Hepatocyte (in vitro differentiated cells): ENCODE data around the gene OBSCN. TPM values are rescaled to one million over a fixed set of nuclear protein-coding genes. Genes with fewer than 3 reads are reported as not detected.

ENCODE experiments used
- DNase-seq: peaks from one replicate; pipeline ENCODE4 v3.0.0-alpha.2; 2016; ENCODE audit warnings: low spot score
- H2AFZ ChIP-seq: fragments of 200-600 bp; sonication (generic); 2 replicates; pipeline ENCODE4 v1.6.0; 2016; ENCODE audit warnings: antibody characterized with exemption, mild to moderate bottlenecking
- H3K27ac ChIP-seq: fragments of 200-600 bp; sonication (generic); 2 replicates; pipeline ENCODE4 v1.5.1; 2016; ENCODE audit warnings: mild to moderate bottlenecking
- H3K27me3 ChIP-seq: fragments of 200-600 bp; sonication (generic); 2 replicates; pipeline ENCODE4 v1.6.1; 2016
- H3K36me3 ChIP-seq: fragments of 200-600 bp; sonication (generic); replicated peaks from 2 replicates; pipeline ENCODE4 v1.5.1; 2016; ENCODE audit warnings: low read depth; ENCODE audit not compliant: insufficient read depth
- H3K4me1 ChIP-seq: fragments of 200-600 bp; sonication (generic); 2 replicates; pipeline ENCODE4 v1.5.1; 2016; ENCODE audit warnings: mild to moderate bottlenecking, moderate library complexity; ENCODE audit not compliant: insufficient read depth
- H3K4me2 ChIP-seq: fragments of 200-600 bp; sonication (generic); 2 replicates; pipeline ENCODE4 v1.6.0; 2016
- H3K4me3 ChIP-seq: fragments of 200-600 bp; sonication (generic); 2 replicates; pipeline ENCODE4 v1.5.1; 2016; ENCODE audit warnings: mild to moderate bottlenecking
- H3K79me2 ChIP-seq: fragments of 200-600 bp; sonication (generic); 2 replicates; pipeline ENCODE4 v1.6.0; 2017; ENCODE audit warnings: mild to moderate bottlenecking
- H3K9me2 ChIP-seq: fragments of 200-600 bp; sonication (generic); replicated peaks from 2 replicates; pipeline ENCODE4 v1.6.0; 2017; ENCODE audit warnings: mild to moderate bottlenecking; ENCODE audit not compliant: insufficient read depth
- H3K9me3 ChIP-seq: fragments of 200-600 bp; sonication (generic); 2 replicates; pipeline ENCODE4 v1.5.1; 2016; ENCODE audit warnings: low read depth, mild to moderate bottlenecking
- H4K20me1 ChIP-seq: fragments of 200-600 bp; sonication (generic); 2 replicates; pipeline ENCODE4 v1.6.0; 2016; ENCODE audit warnings: mild to moderate bottlenecking; ENCODE audit not compliant: insufficient read depth, poor library complexity, severe bottlenecking
- CTCF ChIP-seq: fragments of 200-600 bp; sonication (generic); IDR thresholded peaks from 2 replicates; pipeline ENCODE4 v1.5.1; 2016; ENCODE audit warnings: antibody characterized with exemption, mild to moderate bottlenecking; ENCODE audit not compliant: poor library complexity
- EZH2 ChIP-seq: fragments of 200-600 bp; sonication (generic); IDR thresholded peaks from 2 replicates; pipeline ENCODE4 v1.6.1; 2016; ENCODE audit warnings: antibody characterized with exemption, mild to moderate bottlenecking, borderline replicate concordance
- EZH2phosphoT487 ChIP-seq: fragments of 200-600 bp; sonication (generic); IDR thresholded peaks from one replicate; pipeline ENCODE4 v1.6.1; 2018; ENCODE audit warnings: antibody characterized with exemption, mild to moderate bottlenecking, low read depth, moderate library complexity; ENCODE audit not compliant: unreplicated experiment, severe bottlenecking
- WGBS: methylation state at CpG from one replicate; pipeline ENCODE4 v1.1.6; 2016; ENCODE audit warnings: low lambda C conversion rate; ENCODE audit errors: missing lambda C conversion rate; 5-methylcytosine and 5-hydroxymethylcytosine counted together
- polyA plus RNA-seq: library from polyadenylated mRNA; unstranded; fragments of >200 nt; fragmentation: Nextera tagmentation; extraction: Ambion mirVana; gene quantifications from 2 replicates; pipeline ENCODE4 v1.2.1, GENCODE V29; 2016
- total RNA-seq: library from RNA; depleted of rRNA; stranded (reverse); fragments of >200 nt; gene quantifications from 2 replicates; pipeline ENCODE4 v1.2.3, GENCODE V29; 2014

OBSCN gene
- total and polyA plus RNA-seq, 2 experiments from 2014 or later, result 15.0 to 22.4 TPM

GRCh38 chr1:228378090-228378872, 170.4 kb downstream of the OBSCN start:
- Histone ChIP-seq H3K9me2 (no peaks in the 10 kb centered on the region), H3K4me2 (peak overlapping the region; percentile 97), H3K9me3 (no peaks in the 10 kb centered on the region), H4K20me1 (no peaks in the 10 kb centered on the region), H3K36me3 (no peaks in the 10 kb centered on the region), H3K4me3 (peak overlapping the region; percentile 47), H3K27me3 (no peaks in the 10 kb centered on the region), H3K27ac (peak overlapping the region; percentile 72), H2AFZ (peak overlapping the region; percentile 83), H3K79me2 (no peaks in the 10 kb centered on the region), H3K4me1 (peaks cover 6% of the 10 kb centered on the region)
- TF ChIP-seq EZH2 (no peak), CTCF (peak; percentile 81), EZH2phosphoT487 (no peak)
- peak; percentile 88 for DNase-seq
- WGBS, result 4% methylated on average over 51 of the region's 73 CpGs

DNA sequence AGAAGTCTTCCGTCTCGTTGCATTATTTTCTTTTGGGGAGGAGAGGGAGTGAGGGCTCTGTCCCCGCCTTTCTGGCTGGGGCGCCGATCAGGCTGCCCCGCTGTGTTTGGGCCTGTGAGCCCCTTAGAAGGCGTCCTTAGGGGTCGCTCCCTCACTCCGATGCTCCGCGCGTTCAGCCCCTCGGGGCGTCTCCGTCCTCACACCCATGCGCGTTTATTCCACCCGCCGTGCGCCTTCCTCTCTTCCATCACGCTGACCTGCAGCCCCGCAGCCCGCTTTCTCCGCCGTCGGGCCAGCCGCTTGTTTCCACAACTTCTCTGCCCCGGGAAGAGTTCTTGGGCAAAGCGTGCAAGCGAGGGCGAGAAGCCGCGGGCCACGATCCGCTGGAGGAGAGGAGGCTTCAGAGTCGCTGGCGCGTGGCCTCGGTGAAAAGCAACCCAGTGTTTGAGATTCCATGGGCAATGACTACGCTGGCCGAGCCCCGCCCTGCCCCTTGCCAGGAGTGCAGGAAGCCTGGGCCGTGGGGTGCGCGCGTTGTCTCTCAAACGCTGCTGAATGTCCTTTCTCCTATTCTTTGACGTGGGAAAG, 171.1 kb downstream of the OBSCN start:
- Histone ChIP-seq H2AFZ (peak overlapping the region; percentile 83), H3K9me2 (no peaks in the 10 kb centered on the region), H3K27me3 (no peaks in the 10 kb centered on the region), H3K36me3 (no peaks in the 10 kb centered on the region), H3K79me2 (no peaks in the 10 kb centered on the region), H3K4me3 (peak overlapping the region; percentile 47), H3K4me1 (peaks cover 6% of the 10 kb centered on the region), H3K27ac (peak overlapping the region; percentile 72), H4K20me1 (no peaks in the 10 kb centered on the region), H3K9me3 (no peaks in the 10 kb centered on the region), H3K4me2 (peak overlapping the region; percentile 97)
- peak; percentile 43 for DNase-seq
- 5% methylated on average over 48 of the region's 48 CpGs for WGBS
- TF ChIP-seq EZH2phosphoT487, result no peak
- TF ChIP-seq CTCF, result no peak

DNA sequence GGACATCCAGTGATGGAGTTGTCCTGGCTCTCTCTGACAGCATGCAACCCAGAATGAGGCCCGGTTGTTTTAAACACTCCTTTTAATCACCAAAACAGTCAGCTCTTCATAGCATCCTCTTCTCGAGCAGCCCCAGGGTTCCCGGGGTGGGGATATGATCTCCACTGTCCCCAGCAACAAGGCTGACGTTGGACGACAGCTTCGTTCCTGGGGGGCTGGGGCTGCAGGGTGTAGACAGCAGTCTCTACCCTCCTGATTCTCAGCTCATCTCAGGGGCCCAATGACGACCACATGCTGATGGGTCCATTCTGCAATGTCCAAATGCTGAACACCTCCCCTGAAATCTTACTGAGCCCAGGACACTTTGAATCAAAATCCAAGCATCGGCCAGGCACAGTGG, 171.8 kb downstream of the OBSCN start:
- H4K20me1 ChIP-seq, result no peaks in the 10 kb centered on the region
- WGBS, result 83% methylated on average over 8 of the region's 8 CpGs
- no peak overlapping the region for H3K4me3 ChIP-seq
- peaks cover 6% of the 10 kb centered on the region for H3K4me1 ChIP-seq
- no peak overlapping the region for H2AFZ ChIP-seq
- no peak for TF ChIP-seq EZH2
- TF ChIP-seq CTCF, result no peak
- TF ChIP-seq EZH2phosphoT487, result no peak
- no peaks in the 10 kb centered on the region for H3K9me3 ChIP-seq
- peak overlapping the region; percentile 97 for H3K4me2 ChIP-seq
- no peaks in the 10 kb centered on the region for H3K36me3 ChIP-seq
- no peaks in the 10 kb centered on the region for H3K9me2 ChIP-seq
- no peaks in the 10 kb centered on the region for H3K79me2 ChIP-seq
- H3K27ac ChIP-seq, result no peak overlapping the region
- DNase-seq, result no peak
- H3K27me3 ChIP-seq, result no peaks in the 10 kb centered on the region
